BLaER1 treated with 17β-estradiol and CSF1 and Interleukin-3, amounts not matched to agents 10 nM and 100 nM (cell line): ENCODE results near the gene SYCP1.
"Not testable (repeated sequence)": the region's sequence is repeated elsewhere in the genome, so short reads cannot be mapped to it uniquely, and the experiment has no call there.

Experiments
- H3K27ac ChIP-seq, 11 experiments: shearing (Covaris generic); formaldehyde crosslinking; 2 replicates each; pipeline ENCODE4 v1.8.1; 2022
- H3K27me3 ChIP-seq, 11 experiments: shearing (Covaris generic); formaldehyde crosslinking; 2 replicates each; pipeline ENCODE4 v1.8.1; 2022
- H3K36me3 ChIP-seq, 11 experiments: shearing (Covaris generic); formaldehyde crosslinking; 2 replicates each; pipeline ENCODE4 v1.8.1; 2022
- H3K4me1 ChIP-seq, 10 experiments: shearing (Covaris generic); formaldehyde crosslinking; 2 replicates each; pipeline ENCODE4 v1.8.1; 2022
- H3K4me2 ChIP-seq, 11 experiments: shearing (Covaris generic); formaldehyde crosslinking; 2 replicates each; pipeline ENCODE4 v1.8.1; 2022
- H3K4me3 ChIP-seq, 10 experiments: shearing (Covaris generic); formaldehyde crosslinking; 2 replicates each; pipeline ENCODE4 v1.8.1; 2022
- H3K9ac ChIP-seq, 11 experiments: shearing (Covaris generic); formaldehyde crosslinking; 2 replicates each; pipeline ENCODE4 v1.8.1; 2022
- H3K9me3 ChIP-seq, 11 experiments: shearing (Covaris generic); formaldehyde crosslinking; replicated peaks in 1 of 11; 2 replicates each; pipeline ENCODE4 v1.8.1; 2022
- H4K20me1 ChIP-seq, 11 experiments: shearing (Covaris generic); formaldehyde crosslinking; 2 replicates each; pipeline ENCODE4 v1.8.1; 2022
- Cebpa-rat ChIP-seq, 11 experiments: shearing (Covaris generic); IDR thresholded peaks; 2 replicates each; pipeline ENCODE4 v1.8.1; 2022

The SYCP1 gene

GRCh38 chr1:114997510-114998289, 143.0 kb downstream of the SYCP1 start:
- Histone ChIP-seq H3K4me2 (no peak overlapping the region), H3K27me3 (no peaks in the 10 kb centered on the region), H3K4me1 (no peaks in the 10 kb centered on the region), H3K36me3 (no peaks in the 10 kb centered on the region), H3K9ac (no peak overlapping the region), H3K4me3 (no peak overlapping the region), H3K27ac (no peak overlapping the region), H4K20me1 (no peaks in the 10 kb centered on the region), H3K9me3 (no peaks in the 10 kb centered on the region)
- no peak for TF ChIP-seq Cebpa-rat (IDR thresholded peaks at IDR 0.05)

GRCh38 chr1:115006191-115006590, 151.5 kb downstream of the SYCP1 start:
- H3K36me3 ChIP-seq: no peaks in the 10 kb centered on the region
- H3K4me3 ChIP-seq: no peak overlapping the region
- H3K9ac ChIP-seq: no peak overlapping the region
- no peaks in the 10 kb centered on the region for H3K4me1 ChIP-seq
- no peak for TF ChIP-seq Cebpa-rat (IDR thresholded peaks at IDR 0.05)
- no peaks in the 10 kb centered on the region for H3K27me3 ChIP-seq
- no peak overlapping the region for H3K4me2 ChIP-seq
- no peak overlapping the region for H3K27ac ChIP-seq
- no peaks in the 10 kb centered on the region for H3K9me3 ChIP-seq
- H4K20me1 ChIP-seq: no peaks in the 10 kb centered on the region

GRCh38 chr1:115012006-115012405, 157.3 kb downstream of the SYCP1 start:
- Histone ChIP-seq H3K4me3 (no peak overlapping the region), H3K27me3 (no peaks in the 10 kb centered on the region), H3K4me2 (no peak overlapping the region), H3K4me1 (0 out of 20 replicates have a peak, but pooled peaks cover 0 to 4% (median 0%) of the 10 kb centered on the region in 10 experiments), H3K9me3 (no peaks in the 10 kb centered on the region), H4K20me1 (no peaks in the 10 kb centered on the region), H3K27ac (no peak overlapping the region), H3K36me3 (no peaks in the 10 kb centered on the region), H3K9ac (no peak overlapping the region)
- no peak for TF ChIP-seq Cebpa-rat (IDR thresholded peaks at IDR 0.05)

- Histone ChIP-seq H3K27me3 (no peaks in the 10 kb centered on the region), H3K36me3 (no peaks in the 10 kb centered on the region), H3K27ac (no peak overlapping the region), H3K9ac (no peak overlapping the region), H3K4me2 (no peak overlapping the region), H3K4me3 (no peak overlapping the region), H3K9me3 (no peaks in the 10 kb centered on the region), H4K20me1 (no peaks in the 10 kb centered on the region), H3K4me1 (0 out of 20 replicates have a peak, but pooled peaks cover 0 to 4% (median 0%) of the 10 kb centered on the region in 10 experiments)
- TF ChIP-seq Cebpa-rat (IDR thresholded peaks at IDR 0.05): no peak
Observed at GRCh38 chr1:115012434-115012833, 157.8 kb downstream of the SYCP1 start.

- no peaks in the 10 kb centered on the region for H3K9me3 ChIP-seq
- H3K4me1 ChIP-seq: 0 out of 20 replicates have a peak, but pooled peaks cover 0 to 4% (median 0%) of the 10 kb centered on the region in 10 experiments
- no peak overlapping the region for H3K9ac ChIP-seq
- no peak overlapping the region for H3K27ac ChIP-seq
- no peak overlapping the region for H3K4me3 ChIP-seq
- H3K4me2 ChIP-seq: no peak overlapping the region
- no peaks in the 10 kb centered on the region for H4K20me1 ChIP-seq
- no peaks in the 10 kb centered on the region for H3K36me3 ChIP-seq
- H3K27me3 ChIP-seq: no peaks in the 10 kb centered on the region
- TF ChIP-seq Cebpa-rat (IDR thresholded peaks at IDR 0.05): no peak
Observed at GRCh38 chr1:115013792-115014191, 159.1 kb downstream of the SYCP1 start.

- H3K36me3 ChIP-seq, H3K9ac ChIP-seq, H3K27me3 ChIP-seq, H3K4me1 ChIP-seq, H3K4me3 ChIP-seq, H3K27ac ChIP-seq, H4K20me1 ChIP-seq, H3K9me3 ChIP-seq, H3K4me2 ChIP-seq: not testable (repeated sequence)
Observed at GRCh38 chr1:115019549-115019948, 164.9 kb downstream of the SYCP1 start.

- TF ChIP-seq Cebpa-rat (IDR thresholded peaks at IDR 0.05): no peak
- Histone ChIP-seq H4K20me1 (no peaks in the 10 kb centered on the region), H3K27me3 (no peaks in the 10 kb centered on the region), H3K4me2 (no peak overlapping the region), H3K27ac (no peak overlapping the region), H3K4me3 (no peak overlapping the region), H3K4me1 (no peaks in the 10 kb centered on the region), H3K9ac (no peak overlapping the region), H3K9me3 (0 out of 22 replicates have a peak, but pooled peaks cover 0 to 8% (median 0%) of the 10 kb centered on the region in 11 experiments), H3K36me3 (no peaks in the 10 kb centered on the region)
Observed at GRCh38 chr1:115021145-115021544, 166.5 kb downstream of the SYCP1 start.

GRCh38 chr1:115023593-115023992, 168.9 kb downstream of the SYCP1 start:
- Histone ChIP-seq H3K27me3 (no peaks in the 10 kb centered on the region), H3K27ac (no peak overlapping the region), H3K4me1 (no peaks in the 10 kb centered on the region), H3K4me3 (no peak overlapping the region), H3K9ac (no peak overlapping the region), H3K4me2 (no peak overlapping the region), H3K36me3 (no peaks in the 10 kb centered on the region), H4K20me1 (no peaks in the 10 kb centered on the region), H3K9me3 (0 out of 22 replicates have a peak, but pooled peaks cover 0 to 8% (median 0%) of the 10 kb centered on the region in 11 experiments)
- no peak for TF ChIP-seq Cebpa-rat (IDR thresholded peaks at IDR 0.05)

- Histone ChIP-seq H3K4me1 (no peaks in the 10 kb centered on the region), H3K27ac (no peak within 1 kb of the TSS), H3K27me3 (no peaks in the 10 kb centered on the region), H3K9ac (no peak within 1 kb of the TSS), H3K4me3 (no peak within 1 kb of the TSS), H4K20me1 (no peaks in the 10 kb centered on the region), H3K36me3 (no peaks in the 10 kb centered on the region), H3K4me2 (no peak within 1 kb of the TSS), H3K9me3 (no peaks in the 10 kb centered on the region)
- no peak for TF ChIP-seq Cebpa-rat (IDR thresholded peaks at IDR 0.05)
Observed at GRCh38 chr1:115029526-115029925, 174.9 kb downstream of the SYCP1 start, which contains the start of gene TSHB. TSS of gene TSHB (plus strand) at chr1:115029826. CDS start at chr1:115033363, 3,537 bp downstream.

- no peaks in the 10 kb centered on the region for H3K36me3 ChIP-seq
- H3K4me1 ChIP-seq: no peaks in the 10 kb centered on the region
- H3K27ac ChIP-seq: no peak overlapping the region
- H3K27me3 ChIP-seq: no peaks in the 10 kb centered on the region
- no peak overlapping the region for H3K4me2 ChIP-seq
- H4K20me1 ChIP-seq: no peaks in the 10 kb centered on the region
- TF ChIP-seq Cebpa-rat (IDR thresholded peaks at IDR 0.05): no peak
- no peak overlapping the region for H3K9ac ChIP-seq
- no peaks in the 10 kb centered on the region for H3K9me3 ChIP-seq
- H3K4me3 ChIP-seq: no peak overlapping the region
Observed at GRCh38 chr1:115031595-115031994, 176.9 kb downstream of the SYCP1 start.
